Activated CD4-positive, alpha-beta T cell treated with anti-CD3 and anti-CD28 coated beads, Interleukin-2, amount 50 U/mL, for 1 hour (primary cell): ENCODE measurements around the gene NCF1.
"Not testable (repeated sequence)": the region's sequence is repeated elsewhere in the genome, so short reads cannot be mapped to it uniquely, and the experiment has no call there.

Experiments used
- DNase-seq: peaks from one replicate; pipeline ENCODE4 v3.0.0-alpha.2; 2020

Gene NCF1

GRCh38 chr7:74788369-74789150, 14.7 kb downstream of the NCF1 start:
- peak; percentile 96 for DNase-seq

GRCh38 chr7:74789200-74789736, 15.5 kb downstream of the NCF1 start:
- DNase-seq, result not testable (repeated sequence)

GRCh38 chr7:74797848-74798622, 24.2 kb downstream of the NCF1 start:
- DNase-seq, result not testable (repeated sequence)

GRCh38 chr7:74798644-74799043, 24.8 kb downstream of the NCF1 start:
- not testable (repeated sequence) for DNase-seq

GRCh38 chr7:74815882-74816281, 42.1 kb downstream of the NCF1 start:
- not testable (repeated sequence) for DNase-seq

GRCh38 chr7:74820146-74820805, 46.5 kb downstream of the NCF1 start:
- not testable (repeated sequence) for DNase-seq

GRCh38 chr7:74821259-74821658, 47.4 kb downstream of the NCF1 start:
- DNase-seq, result not testable (repeated sequence)

GRCh38 chr7:74829959-74830358, 56.1 kb downstream of the NCF1 start:
- DNase-seq, result not testable (repeated sequence)

GRCh38 chr7:74830411-74830810, 56.6 kb downstream of the NCF1 start:
- DNase-seq, result not testable (repeated sequence)
